ENCODE measurements around the gene FAM53B.

Gene FAM53B

GRCh38 chr10:124601431-124602120, 142.6 kb downstream of the FAM53B start:
- TF ChIP-seq ZNF280C (tag by site-specific recombination; IDR thresholded peaks at IDR 0.05) = no peak
- no peak for TF ChIP-seq ZNF10 (tag by site-specific recombination; IDR thresholded peaks at IDR 0.05)
- TF ChIP-seq KLF1 (tag by site-specific recombination; IDR thresholded peaks at IDR 0.05) = no peak
- TF ChIP-seq ZIC2 (tag by site-specific recombination; IDR thresholded peaks at IDR 0.05) = no peak
- Histone ChIP-seq H3K9me3 (ENCODE audit: control insufficient read depth, insufficient read depth, low read depth, low read length) (no peaks in the 10 kb centered on the region), H3K36me3 (ENCODE audit: control insufficient read depth in 2 of 2, insufficient read depth in 1 of 2, low read length in 2 of 2) (no peaks in the 10 kb centered on the region), H3K4me3 (ENCODE audit: low read depth, low read length) (no peak overlapping the region), H3K27ac (ENCODE audit: extremely low read depth, low read depth, low read length) (no peak overlapping the region), H3K4me1 (ENCODE audit: control insufficient read depth, insufficient read depth, low read length) (no peaks in the 10 kb centered on the region)
- CTCF ChIA-PET = no interaction called here
- POLR2A ChIA-PET = no interaction called here

- Histone ChIP-seq H3K4me1 (ENCODE audit: control insufficient read depth, insufficient read depth, low read length) (no peaks in the 10 kb centered on the region), H3K9me3 (ENCODE audit: control insufficient read depth, insufficient read depth, low read depth, low read length) (no peaks in the 10 kb centered on the region), H3K4me3 (ENCODE audit: low read depth, low read length) (no peak overlapping the region), H3K27ac (ENCODE audit: extremely low read depth, low read depth, low read length) (no peak overlapping the region), H3K36me3 (ENCODE audit: control insufficient read depth in 2 of 2, insufficient read depth in 1 of 2, low read length in 2 of 2) (no peaks in the 10 kb centered on the region)
- POLR2A ChIA-PET = no interaction called here
- CTCF ChIA-PET = no interaction called here
- TF ChIP-seq ZNF837 (tag by site-specific recombination; IDR thresholded peaks at IDR 0.05) = no peak
- no peak for TF ChIP-seq ZNF561 (tag by site-specific recombination; IDR thresholded peaks at IDR 0.05; ENCODE audit: borderline replicate concordance)
- TF ChIP-seq SCRT1 (tag by site-specific recombination; IDR thresholded peaks at IDR 0.05; ENCODE audit: borderline replicate concordance) = no peak
- no peak for TF ChIP-seq KLF7 (tag by site-specific recombination; IDR thresholded peaks at IDR 0.05; ENCODE audit: borderline replicate concordance)
Observed at GRCh38 chr10:124601016-124601415, 143.2 kb downstream of the FAM53B start.

GRCh38 chr10:124600051-124600880, 143.9 kb downstream of the FAM53B start:
- ChIA-PET CTCF (no interaction called here), POLR2A (no interaction called here)
- H3K4me3 ChIP-seq (ENCODE audit: low read depth, low read length) = no peak overlapping the region

GRCh38 chr10:124599588-124600050, 144.6 kb downstream of the FAM53B start:
- ChIA-PET POLR2A (no interaction called here), CTCF (no interaction called here)
- no peaks in the 10 kb centered on the region for H3K36me3 ChIP-seq (ENCODE audit: control insufficient read depth in 2 of 2, insufficient read depth in 1 of 2, low read length in 2 of 2)
- TF ChIP-seq GLI2 (tag by site-specific recombination; IDR thresholded peaks at IDR 0.05; ENCODE audit: borderline replicate concordance, low read depth) (no peak), ZNF280D (tag by site-specific recombination; IDR thresholded peaks at IDR 0.05) (no peak), ZNF148 (tag by site-specific recombination; IDR thresholded peaks at IDR 0.05; ENCODE audit: borderline replicate concordance) (no peak), KLF1 (tag by site-specific recombination; IDR thresholded peaks at IDR 0.05) (no peak), ZNF335 (tag by site-specific recombination; conservative IDR thresholded peaks at IDR 0.05) (no peak), ZNF677 (tag by site-specific recombination; IDR thresholded peaks at IDR 0.05) (no peak), KLF17 (tag by site-specific recombination; IDR thresholded peaks at IDR 0.05) (no peak), ZNF394 (tag by site-specific recombination; IDR thresholded peaks at IDR 0.05; ENCODE audit: borderline replicate concordance) (no peak), MEIS1 (CRISPR knock-in tag; IDR thresholded peaks at IDR 0.05; ENCODE audit: borderline replicate concordance) (no peak)

More at GRCh38 chr10:124600051-124600880, 143.9 kb downstream of the FAM53B start:
- TF ChIP-seq ZNF112 (tag by site-specific recombination; IDR thresholded peaks at IDR 0.05) (no peak), GLIS1 (tag by site-specific recombination; IDR thresholded peaks at IDR 0.05) (no peak)
- no peaks in the 10 kb centered on the region for H3K9me3 ChIP-seq (ENCODE audit: control insufficient read depth, insufficient read depth, low read depth, low read length)
- H3K27ac ChIP-seq (ENCODE audit: extremely low read depth, low read depth, low read length) = no peak overlapping the region
- H3K4me1 ChIP-seq (ENCODE audit: control insufficient read depth, insufficient read depth, low read length) = no peaks in the 10 kb centered on the region
- H3K36me3 ChIP-seq (ENCODE audit: control insufficient read depth in 2 of 2, insufficient read depth in 1 of 2, low read length in 2 of 2) = no peaks in the 10 kb centered on the region

More at GRCh38 chr10:124599588-124600050, 144.6 kb downstream of the FAM53B start:
- Histone ChIP-seq H3K9me3 (ENCODE audit: control insufficient read depth, insufficient read depth, low read depth, low read length) (no peaks in the 10 kb centered on the region), H3K27ac (ENCODE audit: extremely low read depth, low read depth, low read length) (no peak overlapping the region), H3K4me3 (ENCODE audit: low read depth, low read length) (no peak overlapping the region), H3K4me1 (ENCODE audit: control insufficient read depth, insufficient read depth, low read length) (no peaks in the 10 kb centered on the region)
